GM18951 (cell line): ENCODE data around the gene ISG20L2.
A peak's percentile ranks its signal among the peaks of the same experiment; 100 is the strongest.
"Not testable (repeated sequence)": the region's sequence is repeated elsewhere in the genome, so short reads cannot be mapped to it uniquely, and the experiment has no call there.

ENCODE experiments used
- POLR2A ChIP-seq: IDR thresholded peaks from 4 replicates; pipeline ENCODE4 v1.6.1; 2011; ENCODE audit warnings: mild to moderate bottlenecking; ENCODE audit not compliant: insufficient read length, insufficient read depth; ENCODE audit errors: extremely low read depth
- in situ Hi-C: fragments of 300-500 bp; cut with MboI; formaldehyde crosslinking; loops from one replicate; pipeline ENCODE4 v1.12.0; 2022; ENCODE audit warnings: low sequenced_read_pairs, mixed read lengths, inconsistent platforms; ENCODE audit not compliant: unreplicated experiment

Gene ISG20L2

DNA sequence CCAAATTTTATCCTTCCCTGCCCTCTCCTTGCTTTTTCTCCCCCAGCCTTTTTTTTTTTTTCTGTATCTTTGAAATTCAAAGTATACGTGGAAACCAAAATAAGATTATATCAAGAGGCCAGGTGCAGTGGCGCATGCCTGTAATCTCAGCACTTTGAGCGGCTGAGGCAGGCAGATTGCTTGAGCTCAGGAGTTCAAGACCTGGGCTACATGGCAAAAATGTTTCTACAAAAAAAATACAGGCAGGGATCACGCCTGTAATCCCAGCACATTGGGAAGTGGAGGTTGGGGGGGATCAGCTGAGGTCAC is 32.2 kb upstream of the ISG20L2 start:
- in situ Hi-C loops, result no loop called here

DNA sequence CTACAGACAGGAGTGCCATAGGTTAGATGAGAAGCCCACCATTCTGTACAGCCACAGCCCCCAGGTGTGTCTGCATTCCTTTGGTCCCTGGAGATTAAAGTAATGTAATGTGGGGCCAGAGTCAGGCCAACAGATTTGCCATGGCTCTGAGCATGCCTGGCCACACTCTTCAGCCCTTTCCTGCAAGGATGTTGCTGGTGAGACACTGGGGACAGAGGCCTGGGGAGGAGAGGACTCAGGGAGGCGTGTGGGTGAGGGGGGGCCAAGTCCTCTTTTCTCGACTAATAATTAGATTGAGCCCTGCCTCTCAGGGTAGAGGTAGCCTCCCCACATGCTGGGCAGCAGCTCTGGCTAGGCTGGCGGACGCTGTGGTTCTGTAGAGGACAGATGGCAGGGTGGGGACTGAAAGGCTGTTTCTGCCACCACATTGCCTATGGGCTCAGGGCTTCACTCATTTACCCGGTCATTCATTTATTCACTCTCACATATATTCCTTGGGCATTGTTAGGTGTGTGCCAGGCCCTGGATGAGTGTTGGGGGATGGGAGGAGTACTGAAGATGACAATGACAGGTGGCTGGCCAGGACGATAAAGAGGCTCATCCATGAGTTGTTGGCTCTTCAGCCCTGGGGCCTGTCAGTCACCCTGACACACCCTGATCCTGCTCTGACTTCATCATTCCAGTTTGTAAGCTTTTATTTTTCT is 31.7 kb upstream of the ISG20L2 start:
- no peak for TF ChIP-seq POLR2A
- in situ Hi-C loops, result no loop called here

More for the DNA sequence above, 32.2 kb upstream of the ISG20L2 start:
- no peak for TF ChIP-seq POLR2A

DNA sequence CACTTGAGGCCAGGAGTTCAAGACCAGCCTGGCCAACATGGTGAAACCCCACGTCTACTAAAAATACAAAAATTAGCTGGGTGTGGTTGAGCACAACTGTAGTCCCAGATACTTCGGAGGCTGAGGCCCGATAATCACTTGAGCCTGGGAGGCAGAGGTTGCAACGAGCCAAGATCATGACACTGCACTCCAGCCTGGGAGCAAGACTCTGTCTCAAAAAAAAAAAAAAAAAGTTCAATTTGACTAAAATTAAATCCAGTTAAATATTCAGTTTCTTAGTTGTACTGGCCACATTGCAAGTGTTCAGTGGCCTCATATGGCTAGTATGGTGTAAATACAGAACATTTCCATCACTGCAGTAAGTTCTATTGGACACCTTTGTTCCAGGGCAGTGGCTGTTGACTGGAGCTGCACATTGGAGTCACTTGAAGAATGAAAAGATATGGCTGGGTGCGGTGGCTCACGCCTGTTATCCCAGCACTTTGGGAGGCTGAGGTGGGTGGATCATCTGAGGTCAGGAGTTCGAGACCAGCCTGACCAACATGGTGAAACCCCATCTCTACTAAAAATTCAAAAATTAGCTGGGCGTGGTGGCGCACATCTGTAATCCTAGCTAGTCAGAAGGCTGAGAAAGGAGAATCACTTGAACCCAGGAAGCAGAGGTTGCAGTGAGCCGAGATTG is 29.1 kb upstream of the ISG20L2 start:
- in situ Hi-C loops, result not testable (repeated sequence)

- TF ChIP-seq POLR2A, result no peak
- in situ Hi-C loops, result no loop called here
Observed at GRCh38 chr1:156756355-156756754, 27.8 kb upstream of the ISG20L2 start.

- in situ Hi-C loops, result no loop called here
- no peak for TF ChIP-seq POLR2A
Observed at GRCh38 chr1:156755527-156755950, 27.0 kb upstream of the ISG20L2 start.

- in situ Hi-C loops, result no loop called here
- TF ChIP-seq POLR2A, result no peak
Observed at GRCh38 chr1:156754219-156754618, 25.7 kb upstream of the ISG20L2 start.

DNA sequence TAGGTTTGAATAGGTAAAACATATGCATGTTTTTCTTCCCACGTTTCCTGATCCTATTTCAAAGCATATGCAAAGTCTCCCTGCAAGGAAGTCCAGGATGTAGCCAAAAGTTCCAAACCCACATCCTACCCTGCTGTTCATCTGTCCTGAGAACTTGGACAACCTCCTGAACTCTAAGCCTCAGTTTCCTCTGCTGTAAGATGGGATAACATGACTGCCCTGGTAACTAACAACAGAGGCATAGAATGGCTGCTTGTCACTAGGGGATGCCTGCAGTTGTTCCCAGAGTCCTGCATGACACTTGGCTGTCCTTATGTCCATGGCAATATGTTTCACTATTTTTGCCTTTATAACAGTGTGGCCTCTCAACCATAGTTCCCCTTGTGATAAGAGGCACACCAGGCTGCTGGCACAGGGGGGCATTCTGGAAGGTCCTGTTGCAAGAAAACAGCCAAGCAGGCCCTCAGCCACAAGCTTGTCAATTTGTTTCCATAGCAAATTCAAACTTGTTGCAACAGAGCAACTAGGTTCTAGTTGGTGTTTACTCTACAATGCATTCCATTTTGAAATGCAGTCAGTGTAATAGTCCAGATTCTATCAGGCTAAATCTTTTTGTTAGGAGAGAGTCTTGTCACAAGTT is 24.4 kb upstream of the ISG20L2 start:
- no peak for TF ChIP-seq POLR2A

GRCh38 chr1:156751757-156752481 is 23.4 kb upstream of the ISG20L2 start:
- in situ Hi-C loops, result no loop called here

More for the DNA sequence above, 24.4 kb upstream of the ISG20L2 start:
- in situ Hi-C loops, result no loop called here

GRCh38 chr1:156751451-156751756 is 22.8 kb upstream of the ISG20L2 start, which contains the start of gene HDGF:
HDGF (minus strand) TSS chr1:156751675; CDS start chr1:156751429, 246 bp downstream.
- in situ Hi-C loops, result no loop called here
- TF ChIP-seq POLR2A, result no peak

More at GRCh38 chr1:156751757-156752481, 23.4 kb upstream of the ISG20L2 start:
- TF ChIP-seq POLR2A, result peak; percentile 70

DNA sequence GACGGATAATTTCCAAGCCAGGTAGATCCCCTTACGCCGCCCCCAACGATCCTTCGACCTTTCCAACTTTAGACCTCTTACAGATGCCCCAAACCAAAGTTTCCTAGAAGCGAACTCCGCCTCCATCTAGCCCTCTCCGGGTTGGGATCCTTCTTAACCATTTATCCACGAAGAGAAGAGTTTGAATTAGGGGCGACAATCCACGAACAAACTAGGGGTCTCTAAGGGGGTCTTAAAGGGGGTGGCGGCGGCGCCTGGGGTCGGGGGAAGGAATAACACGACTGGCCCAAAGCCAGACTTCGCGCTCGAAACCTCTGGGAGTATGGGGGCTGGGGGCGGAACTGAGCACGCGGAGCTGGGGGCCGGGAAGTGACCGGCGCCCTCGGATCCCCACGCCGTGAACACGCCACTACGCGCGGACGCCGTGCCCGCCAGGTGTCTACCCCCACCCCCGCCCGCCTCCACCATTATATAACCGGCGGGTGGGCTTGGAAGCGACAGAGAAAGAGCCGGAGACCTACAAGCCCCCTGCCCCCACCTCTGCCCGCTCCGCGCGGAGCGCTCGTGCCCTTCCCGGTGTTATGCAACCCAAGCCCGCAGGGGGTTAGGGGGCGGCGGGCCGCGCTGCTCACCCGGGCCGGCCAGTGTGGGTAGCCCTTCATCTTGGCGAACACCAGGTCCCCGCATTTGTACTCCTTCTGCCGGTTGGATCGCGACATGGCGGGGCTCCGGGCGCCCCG is 22.3 kb upstream of the ISG20L2 start:
- in situ Hi-C loops, result no loop called here
- TF ChIP-seq POLR2A, result peak; percentile 56

- TF ChIP-seq POLR2A, result no peak
- in situ Hi-C loops, result no loop called here
Observed at GRCh38 chr1:156750191-156750672, 21.7 kb upstream of the ISG20L2 start.

- in situ Hi-C loops, result no loop called here
- TF ChIP-seq POLR2A, result no peak
Observed at GRCh38 chr1:156749419-156750118, 21.0 kb upstream of the ISG20L2 start.
